ENCODE measurements around the gene DUSP2. TPM values are rescaled to one million over a fixed set of nuclear protein-coding genes. Genes with fewer than 3 reads are reported as not detected.

Gene DUSP2
- total RNA-seq, 4 donors from 2014 or later, result 2.2 to 8.4 (median 2.4) TPM

- H3K4me3 ChIP-seq (replicated peaks in 1 of 3), result no peak overlapping the region
- H3K4me1 ChIP-seq, result peaks cover 1 to 2% of the 10 kb centered on the region in 2 donors
- DNase-seq, result no peak
- no peak overlapping the region for H3K27ac ChIP-seq
- WGBS, 2 donors, result 84 to 88% methylated on average over 7 of the region's 7 CpGs
- intact Hi-C loops (cut with DNase I), result loop anchor here (5.0 kb wide), 1 partner anchor 33 kb away; no protein-coding TSS in a partner anchor
- H3K9me3 ChIP-seq, result no peaks in the 10 kb centered on the region
- H3K36me3 ChIP-seq, result no peaks in the 10 kb centered on the region
- H3K27me3 ChIP-seq, result no peaks in the 10 kb centered on the region
- TF ChIP-seq POLR2A (IDR thresholded peaks at IDR 0.05), result no peak
- TF ChIP-seq CTCF (IDR thresholded peaks at IDR 0.05), result no peak
Observed at GRCh38 chr2:96139181-96139758, 6.0 kb downstream of the DUSP2 start.

- TF ChIP-seq CTCF (IDR thresholded peaks at IDR 0.05), result peak in 5 of 6 experiments; percentile 26 to 61 (median 53)
- no peak for TF ChIP-seq POLR2A (IDR thresholded peaks at IDR 0.05)
- Histone ChIP-seq H3K4me1 (no peaks in the 10 kb centered on the region), H3K36me3 (no peaks in the 10 kb centered on the region), H3K9me3 (no peaks in the 10 kb centered on the region), H3K27me3 (no peaks in the 10 kb centered on the region), H3K27ac (no peak within 1 kb of the TSS), H3K4me3 (replicated peaks in 1 of 3) (no peak within 1 kb of the TSS)
- intact Hi-C loops (cut with DNase I), result loop anchor here (5.0 kb wide), 1 partner anchor 34 kb away; no protein-coding TSS in a partner anchor
- DNase-seq, result peak; percentile 52 to 54
- WGBS, 2 donors, result 9 to 14% methylated on average over 11 to 13 of the region's 17 CpGs
Observed at GRCh38 chr2:96138179-96139145, 6.8 kb downstream of the DUSP2 start, which contains the start of gene ASTL. Gene ASTL, minus strand, starts transcription at chr2:96138502. Its CDS starts 66 bp downstream, at chr2:96138436.

- no peak overlapping the region for H3K4me3 ChIP-seq (replicated peaks in 1 of 3)
- TF ChIP-seq CTCF (IDR thresholded peaks at IDR 0.05) (no peak), POLR2A (IDR thresholded peaks at IDR 0.05) (no peak)
- intact Hi-C loops (cut with DNase I), result loop anchor here (5.0 kb wide), 1 partner anchor 35 kb away; no protein-coding TSS in a partner anchor
- DNase-seq, result no peak
- 69 to 93% methylated on average over 8 to 13 of the region's 15 CpGs for WGBS, 2 donors
- H3K27me3 ChIP-seq, result no peaks in the 10 kb centered on the region
- no peaks in the 10 kb centered on the region for H3K4me1 ChIP-seq
- H3K36me3 ChIP-seq, result no peaks in the 10 kb centered on the region
- H3K9me3 ChIP-seq, result no peaks in the 10 kb centered on the region
- H3K27ac ChIP-seq, result no peak overlapping the region
Observed at GRCh38 chr2:96137321-96138178, 7.7 kb downstream of the DUSP2 start.

- DNase-seq, result no peak
- Histone ChIP-seq H3K9me3 (no peaks in the 10 kb centered on the region), H3K27me3 (no peaks in the 10 kb centered on the region), H3K27ac (no peak overlapping the region), H3K4me3 (replicated peaks in 1 of 3) (no peak overlapping the region), H3K4me1 (no peaks in the 10 kb centered on the region), H3K36me3 (no peaks in the 10 kb centered on the region)
- intact Hi-C loops (cut with DNase I), result loop anchor here (5.0 kb wide), 1 partner anchor 36 kb away; no protein-coding TSS in a partner anchor
- 83% methylated on average over 5 to 8 of the region's 8 CpGs for WGBS, 2 donors
- TF ChIP-seq POLR2A (IDR thresholded peaks at IDR 0.05), result no peak
- TF ChIP-seq CTCF (IDR thresholded peaks at IDR 0.05), result no peak
Observed at GRCh38 chr2:96136129-96136720, 9.0 kb downstream of the DUSP2 start.

Data from thyroid gland (tissue), 4 donors.